Endodermal cell (in vitro differentiated cells): ENCODE results near the gene SMG6. TPM values are rescaled to one million over a fixed set of nuclear protein-coding genes. Genes with fewer than 3 reads are reported as not detected.

Source experiments
- DNase-seq: peaks from one replicate; pipeline ENCODE4 v3.0.0-alpha.2; 2017
- H3K27ac ChIP-seq: 2 replicates; pipeline ENCODE4 v1.5.1; 2013; ENCODE audit warnings: mild to moderate bottlenecking, low read depth, low read length, moderate library complexity
- H3K27me3 ChIP-seq: 2 replicates; pipeline ENCODE4 v1.6.1; 2013; ENCODE audit warnings: mild to moderate bottlenecking, low read length, moderate library complexity; ENCODE audit not compliant: insufficient read depth, control insufficient read depth, poor library complexity, severe bottlenecking
- H3K36me3 ChIP-seq: 2 replicates; pipeline ENCODE4 v1.7.0; 2013; ENCODE audit warnings: mild to moderate bottlenecking, low read length, moderate library complexity; ENCODE audit not compliant: control insufficient read depth, insufficient read depth
- H3K4me1 ChIP-seq: one replicate; pipeline ENCODE4 v1.7.0; 2013; ENCODE audit warnings: low read length; ENCODE audit not compliant: control insufficient read depth, insufficient read depth
- H3K4me3 ChIP-seq: 2 replicates; pipeline ENCODE4 v1.5.1; 2013; ENCODE audit warnings: mild to moderate bottlenecking, low read length, moderate library complexity
- H3K9ac ChIP-seq: 2 replicates; pipeline ENCODE4 v1.6.1; 2013; ENCODE audit warnings: mild to moderate bottlenecking, low read length, moderate library complexity; ENCODE audit not compliant: poor library complexity, severe bottlenecking; ENCODE audit errors: extremely low read depth
- H3K9me3 ChIP-seq: 2 replicates; pipeline ENCODE4 v1.6.1; 2013; ENCODE audit warnings: mild to moderate bottlenecking, low read length, moderate library complexity; ENCODE audit not compliant: control insufficient read depth
- H3K27ac Mint-ChIP-seq: 2 replicates; pipeline ENCODE4 v1.8.0; 2020; ENCODE audit warnings: mixed read lengths
- H3K27me3 Mint-ChIP-seq: 2 replicates; pipeline ENCODE4 v1.8.0; 2021; ENCODE audit warnings: mild to moderate bottlenecking, mixed read lengths; ENCODE audit not compliant: insufficient read depth
- H3K36me3 Mint-ChIP-seq: 2 replicates; pipeline ENCODE4 v1.8.0; 2020; ENCODE audit warnings: low read depth, mixed read lengths
- H3K4me1 Mint-ChIP-seq: 2 replicates; pipeline ENCODE4 v1.8.0; 2020; ENCODE audit warnings: mixed read lengths
- H3K4me3 Mint-ChIP-seq: 2 replicates; pipeline ENCODE4 v1.8.0; 2020; ENCODE audit warnings: mild to moderate bottlenecking, moderate library complexity, mixed read lengths
- H3K9me3 Mint-ChIP-seq: 2 replicates; pipeline ENCODE4 v1.8.0; 2020; ENCODE audit warnings: mild to moderate bottlenecking, mixed read lengths
- WGBS, 2 experiments: methylation state at CpG; one replicate each; pipeline versions ENCODE4 v1.1.5 to v1.1.7; 2013; ENCODE audit warnings: missing lambda C conversion rate in 2 of 2, mixed read lengths in 1 of 2; ENCODE audit not compliant: insufficient coverage in 1 of 2, insufficient read length in 1 of 2; 5-methylcytosine and 5-hydroxymethylcytosine counted together
- total RNA-seq, 2 donors: library from RNA; stranded (reverse); fragmentation: NEBNext Ultra II Directional in 1 of 2; extraction: Animal tissue kit (Norgen Biotek cat#: 25700) in 1 of 2; gene quantifications; 2 replicates in 1 of 2; 3 replicates in 1 of 2; pipeline ENCODE4 v1.2.1, GENCODE V29; 2021
- TF ChIP-seq, protein P1 (sequence below): fragments of 200-600 bp; sonication (generic); conservative IDR thresholded peaks from 2 replicates; pipeline ENCODE4 v1.5.0; 2021; ENCODE audit warnings: antibody characterized with exemption, mild to moderate bottlenecking

Gene SMG6
- total RNA-seq, 2 donors from 2014 or later = 44.3 to 56.7 TPM

DNA sequence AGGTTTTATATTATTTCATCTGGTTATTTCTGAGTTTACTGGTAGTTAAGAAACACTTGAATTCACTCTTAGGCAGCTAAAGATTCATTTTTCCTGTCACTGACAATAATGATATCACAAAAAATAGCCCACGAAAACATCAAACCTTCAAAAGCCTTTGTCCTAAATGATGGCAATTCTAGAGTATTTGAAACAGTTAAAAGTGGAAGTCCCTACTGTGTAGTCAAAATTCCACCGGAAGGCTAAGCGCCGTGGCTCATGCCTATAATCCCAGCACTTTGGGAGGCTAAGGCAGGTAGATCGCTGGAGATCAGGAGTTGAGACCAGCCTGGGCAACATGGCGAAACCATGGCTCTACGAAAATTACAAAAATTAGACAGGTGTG is 145.2 kb downstream of the SMG6 start:
- Histone ChIP-seq H3K27me3 (no peaks in the 10 kb centered on the region), H3K9ac (no peak overlapping the region), H3K9me3 (no peaks in the 10 kb centered on the region), H3K27ac (no peak overlapping the region), H3K4me1 (no peaks in the 10 kb centered on the region), H3K36me3 (peaks cover 71% of the 10 kb centered on the region), H3K4me3 (no peak overlapping the region)
- WGBS, 2 experiments = 89 to 91% methylated on average over 7 of the region's 7 CpGs
- Mint-ChIP-seq H3K27me3 (no peaks in the 10 kb centered on the region), H3K27ac (no peak overlapping the region), H3K36me3 (peaks cover 53% of the 10 kb centered on the region), H3K4me1 (no peaks in the 10 kb centered on the region), H3K4me3 (no peak overlapping the region), H3K9me3 (no peaks in the 10 kb centered on the region)
- TF ChIP-seq, protein P1, sequence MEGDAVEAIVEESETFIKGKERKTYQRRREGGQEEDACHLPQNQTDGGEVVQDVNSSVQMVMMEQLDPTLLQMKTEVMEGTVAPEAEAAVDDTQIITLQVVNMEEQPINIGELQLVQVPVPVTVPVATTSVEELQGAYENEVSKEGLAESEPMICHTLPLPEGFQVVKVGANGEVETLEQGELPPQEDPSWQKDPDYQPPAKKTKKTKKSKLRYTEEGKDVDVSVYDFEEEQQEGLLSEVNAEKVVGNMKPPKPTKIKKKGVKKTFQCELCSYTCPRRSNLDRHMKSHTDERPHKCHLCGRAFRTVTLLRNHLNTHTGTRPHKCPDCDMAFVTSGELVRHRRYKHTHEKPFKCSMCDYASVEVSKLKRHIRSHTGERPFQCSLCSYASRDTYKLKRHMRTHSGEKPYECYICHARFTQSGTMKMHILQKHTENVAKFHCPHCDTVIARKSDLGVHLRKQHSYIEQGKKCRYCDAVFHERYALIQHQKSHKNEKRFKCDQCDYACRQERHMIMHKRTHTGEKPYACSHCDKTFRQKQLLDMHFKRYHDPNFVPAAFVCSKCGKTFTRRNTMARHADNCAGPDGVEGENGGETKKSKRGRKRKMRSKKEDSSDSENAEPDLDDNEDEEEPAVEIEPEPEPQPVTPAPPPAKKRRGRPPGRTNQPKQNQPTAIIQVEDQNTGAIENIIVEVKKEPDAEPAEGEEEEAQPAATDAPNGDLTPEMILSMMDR = no peak
- DNase-seq = no peak

DNA sequence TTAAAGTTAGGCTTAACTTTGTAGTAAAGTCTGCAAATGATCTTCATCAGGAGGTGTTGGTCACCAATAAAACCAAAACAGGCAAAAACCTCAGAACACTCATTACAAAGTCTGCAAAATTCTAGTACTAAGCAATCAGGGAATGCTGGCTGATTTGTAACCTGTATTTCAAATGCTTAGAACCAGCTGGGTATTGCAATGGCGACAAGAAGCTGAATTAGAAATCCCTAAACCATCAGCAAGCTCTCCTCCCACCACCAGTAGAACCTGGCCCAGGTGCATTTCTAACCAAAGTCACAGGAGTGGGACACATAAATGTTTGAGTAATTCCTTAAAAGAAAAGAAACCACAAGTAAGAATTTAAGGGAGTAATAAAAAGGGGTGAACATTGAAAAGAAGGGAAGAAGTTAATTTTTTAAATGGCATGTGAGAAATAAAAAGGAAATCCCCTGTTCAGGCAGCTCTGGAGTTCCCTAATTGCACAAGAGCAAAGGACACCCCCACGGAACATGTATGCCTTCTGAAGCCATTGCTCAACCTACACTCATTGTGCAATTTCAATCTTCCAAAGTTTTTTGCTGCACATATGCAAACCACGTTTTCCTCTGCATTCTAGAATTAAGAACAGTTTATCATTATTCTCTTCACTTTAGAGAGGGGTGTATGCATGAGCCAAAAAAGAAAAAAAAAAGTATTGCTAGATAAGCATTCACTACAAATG is 145.8 kb downstream of the SMG6 start:
- H3K4me1 Mint-ChIP-seq = no peaks in the 10 kb centered on the region
- H3K4me1 ChIP-seq = no peaks in the 10 kb centered on the region
- no peak overlapping the region for H3K4me3 Mint-ChIP-seq
- no peaks in the 10 kb centered on the region for H3K27me3 ChIP-seq
- H3K9ac ChIP-seq = no peak overlapping the region
- no peaks in the 10 kb centered on the region for H3K27me3 Mint-ChIP-seq
- no peak overlapping the region for H3K4me3 ChIP-seq
- H3K36me3 Mint-ChIP-seq = peaks cover 58% of the 10 kb centered on the region
- no peak overlapping the region for H3K27ac ChIP-seq
- H3K9me3 Mint-ChIP-seq = no peaks in the 10 kb centered on the region
- 82 to 100% methylated on average over 1 to 3 of the region's 3 CpGs for WGBS, 2 experiments
- H3K36me3 ChIP-seq = peaks cover 73% of the 10 kb centered on the region
- peak overlapping the region; percentile 76 for H3K27ac Mint-ChIP-seq
- DNase-seq = no peak
- no peaks in the 10 kb centered on the region for H3K9me3 ChIP-seq
- TF ChIP-seq, protein P1 = no peak

DNA sequence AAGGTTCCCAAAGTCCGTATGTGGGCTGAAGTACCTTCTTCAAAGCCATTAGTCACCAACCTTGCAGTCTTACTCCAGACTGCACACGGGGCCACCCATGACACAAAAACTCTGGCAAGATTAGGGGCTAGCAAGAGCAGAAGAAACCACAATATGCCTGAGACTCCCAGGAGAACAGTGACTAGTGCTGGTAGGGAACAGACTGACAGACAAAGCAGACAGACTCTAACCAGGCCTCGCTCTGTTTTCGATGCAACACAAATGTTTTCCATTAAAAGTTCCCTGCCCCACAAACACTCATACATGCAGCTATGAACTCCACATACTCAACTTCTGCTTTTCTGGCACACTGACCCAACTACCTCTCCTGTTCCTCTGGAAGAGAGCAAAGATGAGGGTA is 146.5 kb downstream of the SMG6 start:
- Histone ChIP-seq H3K9ac (no peak overlapping the region), H3K36me3 (peaks cover 76% of the 10 kb centered on the region), H3K4me1 (no peaks in the 10 kb centered on the region), H3K27ac (no peak overlapping the region), H3K27me3 (no peaks in the 10 kb centered on the region), H3K4me3 (no peak overlapping the region), H3K9me3 (no peaks in the 10 kb centered on the region)
- no peak for DNase-seq
- TF ChIP-seq, protein P1 = no peak
- H3K9me3 Mint-ChIP-seq = no peaks in the 10 kb centered on the region
- 90 to 93% methylated on average over 3 to 4 of the region's 4 CpGs for WGBS, 2 experiments
- H3K27me3 Mint-ChIP-seq = no peaks in the 10 kb centered on the region
- no peaks in the 10 kb centered on the region for H3K4me1 Mint-ChIP-seq
- H3K27ac Mint-ChIP-seq = peak overlapping the region; percentile 76
- H3K36me3 Mint-ChIP-seq = peaks cover 56% of the 10 kb centered on the region
- no peak overlapping the region for H3K4me3 Mint-ChIP-seq
